NCI-H1436 (cell line): ENCODE measurements around the gene LTN1.
"Not testable (repeated sequence)": the region's sequence is repeated elsewhere in the genome, so short reads cannot be mapped to it uniquely, and the experiment has no call there.

Experiments
- DNase-seq: peaks from one replicate; lab custom pipeline; 2025; lab: John Stamatoyannopoulos, UW

LTN1 gene

DNA sequence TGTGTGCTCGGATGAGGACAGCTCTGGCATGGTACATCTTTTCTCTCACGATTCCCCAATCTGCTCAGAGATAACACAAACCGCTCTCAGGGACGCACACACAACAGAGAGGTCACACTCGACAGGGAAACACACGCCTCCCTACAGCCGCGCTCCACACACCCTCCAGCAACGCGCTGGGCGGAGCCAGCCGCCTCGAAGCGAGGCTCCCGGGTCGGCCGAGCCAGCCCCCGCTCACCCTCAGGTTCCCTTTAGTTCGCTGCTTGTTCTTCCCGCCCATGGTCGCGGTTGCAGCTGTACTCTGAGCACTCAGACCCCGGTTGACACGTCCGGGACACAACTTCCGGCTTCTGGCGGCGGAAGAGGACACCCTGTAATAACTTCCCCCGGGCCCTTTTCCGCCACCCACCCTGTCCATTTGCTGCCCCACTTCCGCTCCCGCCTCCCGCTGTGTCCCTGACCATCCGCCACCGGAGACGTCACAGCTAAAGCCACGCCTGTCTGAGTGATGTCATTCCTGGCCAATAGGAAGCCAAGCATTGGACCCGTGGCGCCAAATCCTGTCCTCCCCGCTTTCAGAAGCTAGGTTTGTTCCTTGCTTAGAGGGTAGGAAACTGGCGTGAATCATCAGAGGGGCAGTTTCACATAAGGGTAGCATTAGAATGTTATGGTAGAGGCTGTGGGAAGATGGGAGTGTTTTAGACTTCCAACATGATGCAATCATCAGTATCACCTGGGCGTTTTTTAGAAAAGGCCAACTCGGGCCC, at the start of gene LTN1:
Gene LTN1 (minus strand): TSS at position 352 of the 767 bp plus-strand sequence. CDS start 72 bp downstream, at position 280.
- DNase-seq: peak; percentile 98

DNA sequence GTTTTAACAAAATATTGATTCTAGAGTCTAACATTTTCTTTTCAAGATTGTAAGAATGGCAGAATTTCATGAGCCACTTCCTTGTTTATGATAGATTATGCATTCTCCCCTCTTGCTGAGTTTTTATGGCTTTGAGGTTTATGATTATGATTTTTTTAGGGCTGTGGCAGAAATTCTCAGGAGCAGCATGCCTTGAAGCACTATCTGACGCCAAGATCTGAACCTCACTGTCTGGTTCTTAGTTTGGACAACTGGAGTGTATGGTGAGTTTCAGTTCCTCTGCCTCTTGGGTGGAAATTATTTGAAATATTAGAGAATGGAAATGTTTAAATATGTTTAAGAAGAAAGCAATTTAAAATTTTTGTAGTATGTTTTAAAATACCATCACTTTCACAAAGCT, 42.0 kb upstream of the LTN1 start:
- DNase-seq: no peak

GRCh38 chr21:29033871-29034270, 41.2 kb upstream of the LTN1 start:
- DNase-seq: no peak

DNA sequence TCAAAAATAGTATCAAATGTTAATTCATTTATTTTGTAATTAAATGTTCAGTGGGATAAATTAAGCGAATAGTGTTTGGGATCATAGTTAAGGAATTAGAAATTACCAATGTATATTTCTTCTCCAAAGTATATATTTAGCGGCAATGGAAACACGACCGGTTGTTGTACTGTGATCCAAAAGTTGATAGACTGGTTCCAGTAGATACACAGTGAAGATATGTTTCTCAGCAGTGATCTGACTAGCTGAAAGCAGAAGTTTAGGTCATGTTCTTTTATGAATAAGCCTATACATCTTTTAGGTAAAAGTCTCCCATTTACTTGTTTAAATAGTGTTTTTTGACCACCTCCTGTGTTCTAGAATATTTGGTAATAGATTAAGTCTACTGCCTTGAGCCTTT, 40.6 kb upstream of the LTN1 start:
- no peak for DNase-seq

GRCh38 chr21:29030909-29031308, 38.2 kb upstream of the LTN1 start:
- DNase-seq: no peak

GRCh38 chr21:29029524-29029923, 36.8 kb upstream of the LTN1 start:
- DNase-seq: no peak

- no peak for DNase-seq
Measured at GRCh38 chr21:29025328-29025713, 32.6 kb upstream of the LTN1 start.

DNA sequence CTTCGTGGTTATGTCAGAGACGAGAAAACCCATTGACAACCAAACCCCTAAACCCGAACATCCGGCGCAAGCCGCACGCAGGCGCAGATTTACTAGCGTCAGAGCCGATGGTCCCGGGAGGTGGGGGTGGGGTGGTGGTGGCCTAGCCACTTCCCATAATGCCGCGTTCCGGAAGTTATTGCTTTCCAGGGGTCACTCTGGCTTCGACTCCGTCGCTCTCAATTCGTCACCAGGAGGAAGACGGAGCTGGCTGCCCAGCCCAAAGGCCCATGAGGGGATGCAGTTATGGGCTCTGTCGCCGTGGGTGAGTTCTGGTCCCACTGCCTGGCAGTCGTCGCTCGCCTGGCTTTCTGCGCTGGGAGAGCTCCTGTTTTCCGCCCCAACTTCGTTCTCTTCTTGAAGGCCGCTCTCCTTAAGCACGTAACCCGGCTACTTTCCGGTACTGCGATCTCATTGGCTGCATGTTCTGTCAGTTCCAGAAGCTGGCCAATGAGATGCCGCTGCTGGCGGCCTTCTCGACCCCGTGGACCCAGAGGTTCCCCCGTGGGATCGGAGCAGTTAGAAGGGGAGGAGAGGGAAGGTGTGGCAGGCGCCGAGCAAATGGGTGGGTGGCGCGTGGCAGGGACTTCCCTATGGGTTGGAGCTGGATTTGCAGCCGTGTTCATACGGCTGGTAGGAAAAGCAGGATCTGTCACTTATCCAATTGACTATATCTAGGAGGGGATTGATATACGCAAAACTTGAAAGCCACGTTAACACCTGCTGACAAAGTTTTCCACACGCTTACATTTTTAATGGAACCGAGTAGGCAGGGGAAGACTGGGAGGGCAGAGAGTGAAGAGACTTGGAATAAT, 32.0 kb upstream of the LTN1 start, which contains the start of gene USP16:
Gene USP16 (plus strand): TSS at position 195 of the 854 bp plus-strand sequence. CDS start 3,246 bp downstream, outside the sequence.
- DNase-seq: peak; percentile 91

DNA sequence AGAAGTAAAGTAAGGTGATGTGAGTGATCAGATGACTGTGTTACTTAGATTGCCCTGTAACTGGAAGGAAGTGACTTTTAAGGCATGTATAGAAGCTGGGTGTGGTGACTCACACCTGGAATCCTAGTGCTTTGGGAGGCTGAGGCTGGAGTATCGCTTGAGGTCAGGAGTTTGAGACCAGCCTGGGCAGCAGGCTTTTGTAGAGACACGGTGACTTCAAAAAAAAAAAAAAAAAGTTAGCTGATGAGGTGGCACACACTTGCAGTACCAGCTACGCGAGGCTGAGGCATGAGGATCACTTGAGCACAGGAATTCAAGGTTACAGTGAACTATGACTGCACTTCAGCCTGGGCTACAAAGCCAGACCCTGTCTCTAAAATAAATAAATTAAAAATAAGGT, 29.5 kb upstream of the LTN1 start:
- DNase-seq: no peak

DNA sequence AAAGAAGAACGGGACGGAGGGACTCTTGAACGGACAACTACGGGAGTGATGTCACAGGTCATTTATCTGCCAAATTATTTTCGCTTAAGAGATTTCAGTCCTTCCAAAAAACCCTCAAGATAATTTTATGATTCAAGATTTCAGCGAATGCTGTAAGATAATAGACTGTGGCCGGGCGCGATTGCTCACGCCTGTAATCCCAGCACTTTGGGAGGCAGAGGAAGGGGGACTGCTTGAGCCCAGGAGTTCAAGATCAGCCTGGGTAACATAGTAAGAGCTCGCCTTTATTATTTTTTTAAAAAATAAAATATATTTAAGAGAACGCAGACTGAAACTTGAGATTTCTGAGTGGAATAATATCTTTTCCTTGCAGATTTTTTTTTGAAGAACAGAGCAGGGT, 25.9 kb upstream of the LTN1 start:
- DNase-seq: no peak

DNA sequence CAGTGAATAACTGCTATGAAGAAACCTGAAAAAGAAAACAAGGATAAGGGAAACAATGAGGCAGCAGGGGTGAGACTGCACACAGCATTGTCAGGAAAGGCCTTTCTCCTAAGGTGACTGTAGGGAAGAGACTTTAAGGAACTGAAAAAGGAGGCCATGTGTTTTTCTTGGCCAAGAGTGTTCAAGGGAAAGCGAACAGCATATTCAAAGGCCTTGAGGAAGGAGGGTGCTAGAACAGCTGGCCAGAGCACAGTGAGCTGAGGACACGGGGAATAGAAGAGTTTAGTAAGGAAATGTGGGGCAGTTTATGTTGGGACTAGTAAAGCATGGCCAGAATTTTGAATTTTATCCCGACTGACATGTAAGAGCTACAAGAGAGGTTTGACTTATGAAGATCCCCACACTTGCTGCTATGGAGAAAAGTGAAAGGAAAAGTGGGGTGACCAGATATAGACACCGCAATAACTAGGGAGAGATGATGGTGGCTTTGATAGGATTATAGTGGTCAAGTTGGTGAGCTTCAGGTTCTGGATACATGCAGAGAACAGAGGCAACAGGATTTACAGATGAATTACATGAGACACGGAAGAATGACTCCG, 25.1 kb upstream of the LTN1 start:
- no peak for DNase-seq

DNA sequence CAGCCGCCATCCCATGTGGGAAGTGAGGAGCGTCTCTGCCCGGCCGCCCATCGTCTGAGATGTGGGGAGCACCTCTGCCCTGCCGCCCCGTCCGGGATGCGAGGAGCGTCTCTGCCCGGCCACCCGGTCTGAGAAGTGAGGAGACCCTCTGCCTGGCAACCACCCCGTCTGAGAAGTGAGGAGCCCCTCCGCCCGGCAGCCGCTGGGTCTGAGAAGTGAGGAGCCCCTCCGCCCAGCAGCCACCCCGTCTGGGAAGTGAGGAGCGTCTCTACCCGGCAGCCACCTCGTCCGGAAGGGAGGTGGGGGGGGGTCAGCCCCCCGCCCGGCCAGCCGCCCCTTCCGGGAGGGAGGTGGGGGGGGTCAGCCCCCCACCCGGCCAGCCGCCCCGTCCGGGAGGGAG, 18.6 kb upstream of the LTN1 start:
- not testable (repeated sequence) for DNase-seq

GRCh38 chr21:29008367-29008766, 15.7 kb upstream of the LTN1 start:
- no peak for DNase-seq

- no peak for DNase-seq
Measured at GRCh38 chr21:29007810-29008209, 15.1 kb upstream of the LTN1 start.

GRCh38 chr21:29007135-29007534, 14.5 kb upstream of the LTN1 start:
- DNase-seq: no peak

DNA sequence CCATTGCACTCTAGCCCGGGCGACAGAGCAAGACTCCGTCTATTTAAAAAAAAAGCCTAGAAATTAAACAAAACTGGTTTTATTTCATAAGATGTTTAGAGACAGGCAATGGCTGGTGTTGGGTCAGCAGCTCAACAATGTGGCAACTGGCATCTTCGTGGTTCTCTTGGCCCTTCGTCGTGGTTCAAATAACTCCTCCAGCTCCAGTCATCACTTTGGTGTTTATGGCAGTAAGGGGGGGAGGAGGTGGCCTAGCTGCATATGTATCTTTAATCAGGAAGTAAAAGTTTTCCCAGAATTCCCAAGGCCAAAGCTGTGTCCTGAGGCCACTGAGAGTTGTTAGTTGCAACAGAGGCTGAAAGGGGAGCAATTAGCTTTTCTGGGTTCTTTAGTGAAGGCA, 13.0 kb upstream of the LTN1 start:
- no peak for DNase-seq

GRCh38 chr21:29002442-29003144, 9.9 kb upstream of the LTN1 start:
- peak; percentile 94 for DNase-seq

DNA sequence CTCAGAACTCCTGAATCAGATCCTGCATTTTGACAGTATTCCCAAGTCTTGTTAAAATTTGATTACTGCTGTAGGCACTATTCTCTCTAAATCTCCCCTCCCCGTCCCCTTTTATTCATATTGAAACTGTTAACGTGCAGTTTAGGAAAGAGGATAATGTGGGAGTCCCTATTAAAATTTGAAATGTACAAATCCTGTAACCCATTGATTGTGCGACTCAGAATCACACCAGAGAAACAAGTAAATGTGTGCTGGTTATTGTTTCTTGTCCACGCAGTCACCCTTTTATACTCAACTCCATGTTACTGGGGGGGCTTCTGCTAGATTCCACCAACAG, 584 bp upstream of the LTN1 start:
- no peak for DNase-seq

- no peak for DNase-seq
Measured at GRCh38 chr21:28991861-28992525, 684 bp downstream of the LTN1 start.

- DNase-seq: not testable (repeated sequence)
Measured at GRCh38 chr21:28988146-28988545, 4.5 kb downstream of the LTN1 start.

DNA sequence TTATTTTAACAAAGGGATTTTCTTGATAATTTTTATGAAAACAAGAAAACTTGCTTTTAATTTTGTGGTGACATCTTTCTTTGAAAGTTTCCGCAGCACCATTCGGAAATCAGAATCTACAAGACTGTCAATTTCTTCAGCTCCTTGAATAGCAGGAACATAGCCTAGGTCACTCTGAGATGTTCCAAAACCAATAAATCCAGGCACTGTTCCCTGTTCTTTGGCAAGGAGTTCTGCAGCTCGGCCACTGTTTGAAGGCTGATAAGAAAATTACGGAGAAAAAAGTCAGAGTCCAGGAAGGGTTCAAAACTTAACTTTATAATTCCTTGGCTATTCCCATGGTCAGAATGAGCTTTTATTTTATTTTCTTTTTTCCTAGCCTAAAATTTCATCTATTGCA, 6.0 kb downstream of the LTN1 start:
- no peak for DNase-seq

DNA sequence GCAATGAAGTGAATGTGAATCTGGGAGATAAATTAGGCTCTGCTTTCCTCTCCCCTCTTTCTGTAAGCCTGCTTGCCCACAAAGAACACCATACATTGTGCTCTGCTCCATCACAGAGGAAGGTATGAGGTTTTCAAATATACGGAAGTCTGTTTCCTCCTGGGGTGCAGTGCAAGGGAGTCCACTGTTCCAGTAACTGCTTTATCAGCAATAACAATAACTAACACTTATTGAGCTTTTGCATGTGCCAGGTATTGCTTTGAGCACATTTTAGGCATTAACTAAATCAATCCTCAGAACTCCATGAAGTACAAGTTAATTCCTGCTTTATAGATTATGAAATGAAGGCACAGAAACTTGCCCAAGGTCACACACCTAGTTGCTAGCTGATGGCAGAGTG, 10.0 kb downstream of the LTN1 start:
- DNase-seq: no peak
